OCI-LY3 (cell line): Measurements from ENCODE around the gene CRTAC1.

Source experiments
- H2AFZ ChIP-seq: fragments of 200-600, 300-600 bp; shearing (Covaris generic); 2 replicates; pipeline ENCODE4 v1.6.0; 2014; ENCODE audit warnings: antibody characterized with exemption, low read depth, low read length
- H3K27ac ChIP-seq: fragments of 200-600, 300-600 bp; sonication (generic); 2 replicates; pipeline ENCODE4 v1.5.1; 2014; ENCODE audit warnings: mild to moderate bottlenecking, low read length, moderate library complexity, mixed read lengths
- H3K27me3 ChIP-seq: fragments of 200-600, 300-600 bp; sonication (generic); 2 replicates; pipeline ENCODE4 v1.6.1; 2014; ENCODE audit warnings: low read depth, low read length, mixed read lengths
- H3K36me3 ChIP-seq: fragments of 200-600, 300-600 bp; sonication (generic); replicated peaks from 2 replicates; pipeline ENCODE3; 2014; ENCODE audit warnings: low read depth, low read length, mixed read lengths
- H3K4me1 ChIP-seq: fragments of 300-600, 200-600 bp; sonication (generic); 2 replicates; pipeline ENCODE4 v1.6.1; 2014; ENCODE audit warnings: low read length, mixed read lengths
- H3K4me2 ChIP-seq: fragments of 200-600, 300-600 bp; sonication (generic); 2 replicates; pipeline ENCODE4 v1.6.1; 2014; ENCODE audit warnings: low read length, mixed read lengths
- H3K4me3 ChIP-seq: fragments of 300-600, 200-600 bp; sonication (generic); 2 replicates; pipeline ENCODE4 v1.5.1; 2014; ENCODE audit warnings: antibody characterized with exemption, mild to moderate bottlenecking, low read length, moderate library complexity
- H3K79me2 ChIP-seq: fragments of 300-600, 200-600 bp; shearing (Covaris generic); 2 replicates; pipeline ENCODE4 v1.6.1; 2014; ENCODE audit warnings: mild to moderate bottlenecking, low read length, mixed read lengths
- H3K9ac ChIP-seq: fragments of 300-600, 200-600 bp; shearing (Covaris generic); 2 replicates; pipeline ENCODE4 v1.6.0; 2014; ENCODE audit warnings: mild to moderate bottlenecking, low read length, moderate library complexity
- H3K9me3 ChIP-seq: fragments of 200-600, 300-600 bp; shearing (Covaris generic); 2 replicates; pipeline ENCODE4 v1.6.1; 2014; ENCODE audit warnings: low read length, mixed read lengths; ENCODE audit not compliant: insufficient read depth
- H4K20me1 ChIP-seq: fragments of 200-600, 300-600 bp; sonication (generic); 2 replicates; pipeline ENCODE4 v1.6.1; 2016; ENCODE audit warnings: low read length, mixed read lengths; ENCODE audit not compliant: insufficient read depth
- CTCF ChIP-seq: fragments of 200-600, 300-600 bp; sonication (generic); IDR thresholded peaks from 2 replicates; pipeline ENCODE4 v1.5.1; 2014; ENCODE audit warnings: antibody characterized with exemption, low read length, low read depth
- EZH2phosphoT487 ChIP-seq: fragments of 200-600 bp; shearing (Covaris generic); IDR thresholded peaks from 2 replicates; pipeline ENCODE4 v1.6.1; 2018; ENCODE audit warnings: antibody characterized with exemption, mixed run types, low read depth

CRTAC1 gene

GRCh38 chr10:97852840-97853405 is 177.5 kb downstream of the CRTAC1 start:
- no peaks in the 10 kb centered on the region for H3K79me2 ChIP-seq
- no peaks in the 10 kb centered on the region for H4K20me1 ChIP-seq
- H3K9me3 ChIP-seq, result no peaks in the 10 kb centered on the region
- no peak overlapping the region for H3K4me3 ChIP-seq
- H3K27me3 ChIP-seq, result no peaks in the 10 kb centered on the region
- H3K9ac ChIP-seq, result no peak overlapping the region
- H3K36me3 ChIP-seq, result no peaks in the 10 kb centered on the region
- TF ChIP-seq CTCF, result no peak
- no peak for TF ChIP-seq EZH2phosphoT487
- no peak overlapping the region for H3K4me2 ChIP-seq
- no peak overlapping the region for H2AFZ ChIP-seq
- no peaks in the 10 kb centered on the region for H3K4me1 ChIP-seq
- H3K27ac ChIP-seq, result no peak overlapping the region

- no peaks in the 10 kb centered on the region for H3K27me3 ChIP-seq
- H2AFZ ChIP-seq, result no peak overlapping the region
- H3K9ac ChIP-seq, result no peak overlapping the region
- H3K4me2 ChIP-seq, result no peak overlapping the region
- no peak overlapping the region for H3K4me3 ChIP-seq
- no peaks in the 10 kb centered on the region for H4K20me1 ChIP-seq
- no peaks in the 10 kb centered on the region for H3K9me3 ChIP-seq
- no peak for TF ChIP-seq EZH2phosphoT487
- TF ChIP-seq CTCF, result no peak
- H3K36me3 ChIP-seq, result no peaks in the 10 kb centered on the region
- no peaks in the 10 kb centered on the region for H3K4me1 ChIP-seq
- H3K79me2 ChIP-seq, result no peaks in the 10 kb centered on the region
- no peak overlapping the region for H3K27ac ChIP-seq
These were observed 178.1 kb downstream of the CRTAC1 start for GRCh38 chr10:97852277-97852676.

DNA sequence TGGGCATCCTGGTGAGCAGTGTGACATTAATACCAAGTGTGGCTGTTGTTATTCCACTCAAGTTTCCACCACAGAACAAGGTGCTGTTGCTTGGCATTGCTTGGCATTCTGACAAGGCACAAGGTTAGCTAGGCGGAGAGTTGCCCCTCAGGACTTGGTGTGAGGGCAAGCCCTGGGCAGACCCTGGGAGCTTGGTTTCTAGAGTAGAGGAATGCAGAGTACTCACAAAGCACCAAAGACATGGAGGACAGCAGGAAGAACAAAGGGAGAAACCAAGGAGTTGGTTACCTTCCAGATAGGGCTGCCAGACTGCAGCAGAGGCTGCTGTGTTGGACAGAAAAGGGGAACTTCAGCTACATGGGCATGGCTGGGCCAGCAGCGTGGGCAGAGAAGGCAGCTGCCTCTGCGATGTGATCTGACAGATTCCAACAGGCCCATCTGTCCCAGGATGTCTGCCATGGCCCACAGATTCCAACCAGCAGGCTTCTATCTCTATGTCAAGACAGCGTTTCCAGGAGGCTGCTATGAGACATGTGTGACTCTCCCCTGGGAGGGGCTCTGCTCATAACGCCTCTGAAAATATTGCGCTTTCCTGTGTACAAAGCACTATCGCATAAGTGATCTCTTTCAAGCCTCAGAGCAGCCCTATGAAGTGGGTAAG is 178.9 kb downstream of the CRTAC1 start:
- H3K4me1 ChIP-seq, result no peaks in the 10 kb centered on the region

GRCh38 chr10:97850446-97850845 is 180.0 kb downstream of the CRTAC1 start:
- Histone ChIP-seq H3K9me3 (no peaks in the 10 kb centered on the region), H4K20me1 (no peaks in the 10 kb centered on the region), H3K9ac (no peak overlapping the region), H3K79me2 (no peaks in the 10 kb centered on the region), H3K4me1 (no peaks in the 10 kb centered on the region), H2AFZ (no peak overlapping the region), H3K27ac (no peak overlapping the region), H3K36me3 (no peaks in the 10 kb centered on the region), H3K4me2 (no peak overlapping the region), H3K4me3 (no peak overlapping the region), H3K27me3 (no peaks in the 10 kb centered on the region)
- TF ChIP-seq EZH2phosphoT487 (no peak), CTCF (no peak)

More for the DNA sequence above, 178.9 kb downstream of the CRTAC1 start:
- Histone ChIP-seq H3K9me3 (no peaks in the 10 kb centered on the region), H3K9ac (no peak overlapping the region), H3K36me3 (no peaks in the 10 kb centered on the region), H3K4me3 (no peak overlapping the region), H3K79me2 (no peaks in the 10 kb centered on the region), H3K27ac (no peak overlapping the region), H2AFZ (no peak overlapping the region), H3K4me2 (no peak overlapping the region), H3K27me3 (no peaks in the 10 kb centered on the region), H4K20me1 (no peaks in the 10 kb centered on the region)
- TF ChIP-seq CTCF, result no peak
- no peak for TF ChIP-seq EZH2phosphoT487
